K562 (cell line): Measurements from ENCODE around the gene AFAP1. TPM values are rescaled to one million over a fixed set of nuclear protein-coding genes. Genes with fewer than 3 reads are reported as not detected.
A peak's percentile ranks its signal among the peaks of the same experiment; 100 is the strongest.

Experiments
- PHF8 ChIP-seq: fragments of 200-600 bp; sonication (generic); IDR thresholded peaks from 2 replicates; pipeline ENCODE4 v1.6.1; 2012; ENCODE audit warnings: mixed run types, mild to moderate bottlenecking, inconsistent platforms, low read length, moderate library complexity, borderline replicate concordance
- SAFB ChIP-seq: fragments of 200-400 bp; formaldehyde crosslinking; IDR thresholded peaks from 2 replicates; pipeline ENCODE4 v1.6.1; 2017; ENCODE audit warnings: low read depth, low read length, borderline replicate concordance
- SMAD2 ChIP-seq: fragments of 150-350 bp; IDR thresholded peaks from 2 replicates; pipeline ENCODE4 v1.6.1; 2014; ENCODE audit warnings: low read depth, mild to moderate bottlenecking, low read length
- polyA plus RNA-seq, 8 experiments: library from polyadenylated mRNA; depleted of rRNA in 4 of 8; stranded (reverse) in 5 of 8; unstranded in 3 of 8; fragments of >200 nt; fragmentation: Nextera tagmentation in 2 of 8; fragmentation: Illumina TruSeq in 1 of 8; extraction: Ambion mirVana in 2 of 8; extraction: Trizol in 1 of 8; gene quantifications; 2 replicates each; pipeline versions ENCODE4 v1.2.1 to v1.2.3, GENCODE V29; 2011 to 2014; ENCODE audit warnings: inconsistent platforms in 1 of 8, missing spikeins in 1 of 8
- total RNA-seq, 7 experiments: library from RNA; depleted of rRNA in 6 of 7; stranded (reverse); fragments of >200 nt in 6 of 7; fragmentation: Illumina TruSeq in 2 of 7; extraction: Trizol in 2 of 7; gene quantifications; 2 replicates each; pipeline versions ENCODE4 v1.2.1 to v1.2.3, GENCODE V29; 2011 to 2021; ENCODE audit warnings: low replicate concordance in 1 of 7
- TF ChIP-seq, protein P1 (sequence below): fragments of 250-450 bp; sonication (Bioruptor Pico); IDR thresholded peaks from 2 replicates; pipeline ENCODE4 v1.5.0; 2021; ENCODE audit warnings: mild to moderate bottlenecking, borderline replicate concordance
- TF ChIP-seq, protein P2 (sequence below): sonication (generic); formaldehyde crosslinking; IDR thresholded peaks from 2 replicates; pipeline ENCODE4 v1.8.1; 2023; ENCODE audit warnings: mild to moderate bottlenecking, missing genetic modification reagents

The AFAP1 gene
- total and polyA plus RNA-seq, 9 of the 15 experiments (the other 6 are each of a cell fraction or from before 2014, with no cell fraction given) = 0.07 to 0.42 (median 0.12) TPM; not detected in 1

- peak; percentile 65 for TF ChIP-seq SAFB
- TF ChIP-seq SMAD2 = no peak
- TF ChIP-seq, protein P1, sequence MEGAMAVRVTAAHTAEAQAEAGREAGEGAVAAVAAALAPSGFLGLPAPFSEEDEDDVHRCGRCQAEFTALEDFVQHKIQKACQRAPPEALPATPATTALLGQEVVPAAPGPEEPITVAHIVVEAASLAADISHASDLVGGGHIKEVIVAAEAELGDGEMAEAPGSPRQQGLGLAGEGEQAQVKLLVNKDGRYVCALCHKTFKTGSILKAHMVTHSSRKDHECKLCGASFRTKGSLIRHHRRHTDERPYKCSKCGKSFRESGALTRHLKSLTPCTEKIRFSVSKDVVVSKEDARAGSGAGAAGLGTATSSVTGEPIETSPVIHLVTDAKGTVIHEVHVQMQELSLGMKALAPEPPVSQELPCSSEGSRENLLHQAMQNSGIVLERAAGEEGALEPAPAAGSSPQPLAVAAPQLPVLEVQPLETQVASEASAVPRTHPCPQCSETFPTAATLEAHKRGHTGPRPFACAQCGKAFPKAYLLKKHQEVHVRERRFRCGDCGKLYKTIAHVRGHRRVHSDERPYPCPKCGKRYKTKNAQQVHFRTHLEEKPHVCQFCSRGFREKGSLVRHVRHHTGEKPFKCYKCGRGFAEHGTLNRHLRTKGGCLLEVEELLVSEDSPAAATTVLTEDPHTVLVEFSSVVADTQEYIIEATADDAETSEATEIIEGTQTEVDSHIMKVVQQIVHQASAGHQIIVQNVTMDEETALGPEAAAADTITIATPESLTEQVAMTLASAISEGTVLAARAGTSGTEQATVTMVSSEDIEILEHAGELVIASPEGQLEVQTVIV (CRISPR knock-in tag) = no peak
- no peak; the same call in 1 of the 2 replicates for TF ChIP-seq PHF8
- TF ChIP-seq, protein P2, sequence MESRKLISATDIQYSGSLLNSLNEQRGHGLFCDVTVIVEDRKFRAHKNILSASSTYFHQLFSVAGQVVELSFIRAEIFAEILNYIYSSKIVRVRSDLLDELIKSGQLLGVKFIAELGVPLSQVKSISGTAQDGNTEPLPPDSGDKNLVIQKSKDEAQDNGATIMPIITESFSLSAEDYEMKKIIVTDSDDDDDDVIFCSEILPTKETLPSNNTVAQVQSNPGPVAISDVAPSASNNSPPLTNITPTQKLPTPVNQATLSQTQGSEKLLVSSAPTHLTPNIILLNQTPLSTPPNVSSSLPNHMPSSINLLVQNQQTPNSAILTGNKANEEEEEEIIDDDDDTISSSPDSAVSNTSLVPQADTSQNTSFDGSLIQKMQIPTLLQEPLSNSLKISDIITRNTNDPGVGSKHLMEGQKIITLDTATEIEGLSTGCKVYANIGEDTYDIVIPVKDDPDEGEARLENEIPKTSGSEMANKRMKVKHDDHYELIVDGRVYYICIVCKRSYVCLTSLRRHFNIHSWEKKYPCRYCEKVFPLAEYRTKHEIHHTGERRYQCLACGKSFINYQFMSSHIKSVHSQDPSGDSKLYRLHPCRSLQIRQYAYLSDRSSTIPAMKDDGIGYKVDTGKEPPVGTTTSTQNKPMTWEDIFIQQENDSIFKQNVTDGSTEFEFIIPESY (CRISPR knock-in tag) = 0 out of 2 replicates have a peak, but pooled peaks have one; percentile 22
Observed at GRCh38 chr4:7939377-7940108, at the start of gene AFAP1 (continued).
